ENCODE results near the gene ROR1.

Gene ROR1

DNA sequence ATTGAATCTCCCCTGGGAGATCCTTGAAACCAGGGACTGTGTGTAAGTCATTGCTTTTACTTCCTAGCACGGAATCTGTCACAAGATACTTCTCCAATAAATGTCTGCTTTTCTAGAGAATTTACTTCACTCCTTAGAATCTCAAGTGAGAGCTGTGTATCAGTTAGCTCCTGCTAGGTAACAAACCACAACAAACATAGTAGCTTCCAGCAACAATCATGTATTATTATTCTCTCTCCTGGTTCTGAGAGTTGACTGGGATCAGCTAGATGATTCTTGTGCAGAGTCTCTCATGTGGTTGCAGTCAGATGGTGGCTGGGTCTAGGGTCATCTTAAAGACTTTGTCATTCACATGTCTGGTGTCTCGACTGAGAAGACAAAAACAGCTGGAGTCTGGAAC lies 262.7 kb downstream of the ROR1 start:
- DNase-seq = no peak

DNA sequence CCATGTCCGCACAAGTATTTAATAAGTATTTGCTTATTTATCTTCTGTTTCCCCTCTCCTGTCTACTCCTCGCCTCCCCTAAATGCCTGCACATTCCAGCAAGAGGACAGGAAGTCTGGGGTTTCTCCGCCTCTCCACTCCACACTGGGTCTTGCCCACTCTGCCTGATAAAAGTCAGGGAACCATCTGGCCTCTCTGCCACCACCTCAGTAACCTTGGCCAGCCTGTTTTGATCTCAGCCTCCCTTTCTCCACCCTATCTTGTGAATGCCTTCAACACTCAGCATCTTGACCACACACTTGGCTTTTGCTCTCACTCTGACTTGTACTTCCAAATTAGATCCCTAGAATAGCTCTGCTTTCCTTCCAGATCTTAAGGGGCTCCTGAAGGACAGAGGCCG lies 264.3 kb downstream of the ROR1 start:
- DNase-seq = no peak

DNA sequence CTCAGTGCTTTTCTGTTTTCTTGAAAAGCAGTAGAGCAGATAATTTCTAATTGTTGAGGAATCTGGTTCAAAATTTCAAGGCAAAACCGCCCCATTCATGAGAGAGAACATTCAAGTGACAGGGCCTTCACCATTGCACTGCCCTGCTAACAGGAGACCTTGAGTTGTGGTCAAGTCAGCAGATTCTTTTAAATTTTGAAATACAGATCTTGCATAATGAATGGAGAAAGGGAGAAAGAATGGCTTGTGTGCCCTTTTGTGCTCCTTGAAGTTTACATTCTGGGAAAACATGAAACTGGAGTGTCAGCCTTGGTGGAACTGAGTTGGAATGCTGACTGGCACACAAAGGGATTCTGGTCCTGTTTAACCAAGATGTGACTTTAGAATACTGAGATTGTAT lies 265.1 kb downstream of the ROR1 start:
- DNase-seq = no peak

DNA sequence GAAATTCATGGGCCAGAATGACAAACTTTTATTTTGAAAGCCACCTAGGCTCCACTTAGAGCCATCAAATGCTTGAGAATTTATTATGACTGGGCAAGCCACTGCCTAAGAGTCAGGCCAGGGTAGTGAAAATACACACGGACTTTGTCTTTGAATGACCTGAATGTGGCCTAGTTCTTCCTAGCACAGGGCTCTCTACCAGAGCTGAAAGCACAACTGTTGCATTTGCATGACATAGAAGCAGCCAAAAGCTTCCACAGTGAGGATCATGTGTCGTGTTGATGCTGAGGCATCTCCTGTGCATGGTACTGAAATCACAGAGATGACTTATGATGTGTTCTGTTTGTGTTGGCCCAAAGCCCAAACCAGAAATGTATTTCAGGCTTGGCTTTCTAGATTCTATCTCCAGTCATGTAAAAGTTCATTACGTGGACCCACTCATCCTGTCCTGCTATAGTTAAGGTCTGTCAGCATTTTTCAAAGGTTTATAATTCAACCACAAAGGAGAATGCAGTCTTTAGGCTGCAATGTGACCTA lies 265.6 kb downstream of the ROR1 start:
- peak in 1 of 2 donors; percentile 18 for DNase-seq

DNA sequence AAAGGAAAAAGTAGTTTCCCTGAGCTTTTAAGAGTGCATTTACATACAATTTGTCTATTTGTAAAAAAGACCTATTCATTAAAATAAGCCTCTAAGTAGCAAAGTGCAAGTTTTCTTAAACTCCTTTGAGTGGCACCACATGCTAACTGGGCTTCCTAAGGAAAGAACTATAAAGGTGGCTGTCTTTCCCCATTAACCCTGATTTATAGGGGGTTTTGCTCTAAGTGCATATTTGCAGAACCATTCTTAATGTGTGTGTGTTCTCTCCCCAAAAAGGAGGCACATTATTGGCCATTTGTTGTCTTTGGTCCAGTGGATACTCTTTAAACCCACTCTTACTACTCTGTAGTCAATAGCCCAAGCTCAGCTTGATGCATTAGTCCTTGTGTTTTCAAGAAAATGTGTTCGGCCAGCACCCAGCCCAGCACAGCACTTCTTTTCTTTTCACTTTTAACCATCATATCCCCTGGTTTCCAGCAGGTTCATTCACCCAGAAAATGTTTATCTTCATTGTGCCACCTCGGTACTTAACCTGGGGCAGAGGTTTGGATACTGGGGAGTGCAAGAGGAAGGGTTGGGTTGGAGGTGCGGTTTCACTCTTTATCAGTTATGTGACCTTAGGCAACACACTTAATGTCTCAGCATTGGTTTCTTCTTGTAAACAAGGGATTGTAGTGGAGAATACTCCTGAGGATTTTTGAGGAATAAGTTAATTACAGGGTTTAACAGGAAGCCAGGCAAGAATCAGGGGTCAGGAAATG lies 267.7 kb downstream of the ROR1 start:
- DNase-seq = no peak

DNA sequence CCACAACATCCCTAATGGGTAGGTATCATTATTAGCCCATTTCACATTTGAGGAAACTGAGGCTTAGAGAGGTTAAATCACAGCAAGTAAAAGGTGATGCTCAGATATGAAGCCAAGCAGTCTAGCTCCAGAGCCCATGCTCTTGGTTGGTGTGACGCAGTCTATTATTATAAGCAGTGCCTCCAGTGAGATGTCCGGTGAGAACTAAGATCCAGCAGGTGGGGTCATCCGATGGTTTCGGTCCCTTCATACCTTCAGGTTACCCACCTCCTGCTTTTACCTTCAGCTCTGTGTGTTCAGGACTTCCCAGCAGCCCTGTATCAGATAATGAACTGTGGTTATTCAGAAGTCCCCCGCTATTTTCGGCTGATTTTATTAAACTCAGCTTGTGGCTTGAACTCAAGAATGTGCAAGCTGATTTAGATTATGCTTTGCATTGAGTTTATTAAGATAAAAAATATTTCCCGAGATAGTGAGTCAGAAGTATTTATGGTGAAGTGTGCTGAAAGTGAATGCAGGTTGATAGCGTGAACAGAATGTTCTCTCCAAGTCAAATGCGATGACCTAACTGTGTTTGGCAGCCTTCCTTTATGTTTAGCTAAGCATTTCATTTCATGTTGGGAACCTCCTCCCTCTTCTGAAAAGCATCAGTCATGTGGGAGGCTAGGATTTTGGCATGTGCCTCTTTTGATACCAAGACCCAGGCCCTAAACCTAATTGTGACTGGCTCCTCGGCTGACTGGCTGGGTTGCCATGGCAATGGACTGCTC lies 268.7 kb downstream of the ROR1 start:
- peak in 1 of 2 donors; percentile 63 for DNase-seq

DNA sequence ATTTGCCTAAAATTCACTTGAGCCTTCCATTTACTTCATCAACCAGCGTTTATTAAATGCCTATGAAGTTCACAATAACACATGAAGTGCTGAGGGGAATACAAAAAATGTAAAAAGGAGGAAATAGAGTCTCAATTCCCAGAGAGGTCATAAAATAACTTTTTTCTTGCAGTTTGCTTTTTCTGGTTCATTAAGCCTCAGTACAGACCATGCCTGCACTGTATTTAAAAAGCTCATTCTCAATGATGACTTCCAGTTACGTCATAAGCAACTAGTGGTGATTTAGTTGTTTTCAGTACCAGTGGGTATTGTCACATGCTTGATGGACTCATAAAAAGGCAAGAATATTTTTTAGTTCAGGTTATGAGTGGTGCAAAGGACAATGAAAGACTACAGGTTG lies 269.5 kb downstream of the ROR1 start:
- no peak for DNase-seq

DNA sequence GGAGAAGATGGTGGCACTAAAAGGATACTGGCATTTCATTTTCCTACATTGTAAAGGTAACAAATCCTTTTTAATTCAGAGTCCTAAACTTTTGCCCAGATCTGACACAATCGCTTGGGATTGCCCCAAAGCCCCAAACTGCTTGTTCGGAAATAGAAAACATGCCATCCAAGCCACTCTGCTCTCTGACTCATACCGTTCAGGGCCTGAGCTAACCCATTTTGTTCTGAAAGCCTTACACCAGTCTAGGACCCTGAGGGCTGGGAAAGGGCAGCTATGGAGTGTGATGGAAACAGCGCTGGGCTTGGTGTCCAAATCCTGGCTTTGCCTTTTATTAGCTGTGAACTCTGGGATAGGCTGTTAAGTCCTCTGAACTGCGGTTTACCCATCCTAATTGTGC lies 270.2 kb downstream of the ROR1 start:
- DNase-seq = no peak

DNA sequence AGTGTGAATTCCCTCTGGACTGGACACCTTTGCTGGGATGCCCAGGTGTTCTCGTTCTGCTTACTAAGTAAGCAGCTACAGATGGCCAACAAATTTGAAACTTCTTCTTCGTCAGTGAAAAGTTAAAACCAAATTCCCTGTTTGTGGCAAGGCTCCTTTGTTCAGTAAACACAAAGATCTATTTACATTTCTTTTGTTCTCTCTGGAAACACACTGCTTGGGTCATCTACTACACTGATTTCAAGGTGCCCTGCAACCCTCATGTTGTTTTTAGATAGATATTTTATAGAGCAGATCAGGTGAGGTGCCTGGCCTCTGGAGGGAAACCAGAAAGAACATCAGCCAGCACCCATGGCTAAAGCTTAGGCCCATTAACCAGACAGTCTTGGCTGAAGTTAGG lies 272.4 kb downstream of the ROR1 start:
- DNase-seq = no peak

DNA sequence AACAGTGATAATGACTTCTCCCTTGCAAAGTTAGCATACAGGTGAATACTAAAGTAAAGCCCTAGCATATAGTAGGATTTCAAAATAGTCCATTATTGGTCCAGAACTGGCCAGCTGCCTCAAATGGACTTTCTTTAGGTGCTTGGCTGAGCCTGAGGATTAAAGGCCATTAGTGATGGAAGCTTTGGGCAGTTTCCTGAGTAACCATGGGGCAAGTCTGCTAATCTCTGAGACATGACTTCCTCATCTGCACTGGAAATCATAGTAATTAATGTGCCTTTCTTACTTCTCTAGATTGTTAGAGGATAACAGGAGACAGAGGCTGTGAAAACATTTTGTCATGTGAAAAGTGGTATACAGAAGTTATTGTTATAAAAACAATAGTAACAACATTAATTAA lies 273.1 kb downstream of the ROR1 start:
- DNase-seq = no peak

DNA sequence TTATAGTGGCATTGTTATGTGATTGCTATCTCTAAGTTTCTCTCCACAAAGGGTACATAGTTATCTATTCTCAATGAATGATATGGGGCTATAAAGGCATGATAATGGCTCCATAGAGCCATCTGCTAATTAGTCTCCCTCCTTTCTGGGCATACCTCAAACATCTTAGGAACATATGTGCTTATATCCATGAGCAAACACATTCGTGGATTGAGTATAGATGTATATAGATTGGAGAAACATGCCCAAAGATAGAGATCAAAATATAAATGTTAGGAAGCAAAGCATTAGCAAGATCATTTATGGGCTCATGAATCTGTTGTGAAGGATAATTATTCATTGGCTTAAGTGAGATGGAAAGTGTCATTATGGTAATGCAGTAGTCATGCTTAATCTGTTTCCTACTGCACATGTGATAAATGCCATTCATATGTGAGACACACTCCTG lies 273.8 kb downstream of the ROR1 start:
- DNase-seq = no peak

DNA sequence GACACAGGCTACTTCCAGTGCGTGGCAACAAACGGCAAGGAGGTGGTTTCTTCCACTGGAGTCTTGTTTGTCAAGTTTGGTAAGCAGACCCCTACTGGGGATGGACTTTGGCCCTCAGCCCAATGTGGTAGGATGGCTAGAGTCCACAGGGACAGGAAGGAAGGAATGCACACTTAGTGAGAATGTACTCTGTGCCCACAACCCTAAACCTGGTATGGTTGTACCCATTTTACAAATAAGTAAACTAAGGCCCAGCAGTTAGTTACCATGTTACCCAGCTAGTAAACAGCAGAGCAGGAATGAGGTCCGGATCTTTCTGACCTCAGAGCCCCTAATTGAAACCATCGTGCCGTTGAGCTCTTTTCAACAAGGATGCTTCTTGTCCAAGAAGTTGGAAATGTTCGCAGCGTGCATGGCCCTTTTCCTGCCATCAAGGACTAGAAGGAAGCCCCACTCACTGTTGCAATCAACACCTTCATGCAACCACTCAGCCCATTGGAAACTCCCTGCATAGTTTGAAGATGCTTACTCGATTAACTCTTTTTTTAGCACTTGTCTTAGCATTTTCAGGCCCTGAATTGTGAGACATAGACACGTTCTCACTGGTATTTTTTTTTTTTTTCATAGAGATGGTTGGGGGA lies 276.2 kb downstream of the ROR1 start:
- DNase-seq = no peak

DNA sequence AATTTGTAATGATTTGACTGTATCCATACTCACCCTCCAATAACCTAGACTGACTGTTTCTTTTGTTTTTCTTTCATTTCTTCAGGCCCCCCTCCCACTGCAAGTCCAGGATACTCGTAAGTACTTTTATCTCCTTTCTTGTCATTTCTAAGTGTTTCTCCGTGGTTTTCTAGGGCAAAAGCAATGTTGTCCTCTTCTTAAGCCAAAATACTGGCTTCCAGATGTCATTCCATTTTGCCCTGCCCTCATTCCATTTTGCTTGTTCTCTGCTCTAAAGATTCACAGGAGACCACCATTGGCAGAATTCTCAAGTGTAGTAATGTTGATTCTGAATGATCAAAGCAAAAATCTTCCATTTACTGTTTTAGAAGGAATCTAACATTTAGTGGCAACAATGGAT lies 276.8 kb downstream of the ROR1 start:
- DNase-seq = no peak

DNA sequence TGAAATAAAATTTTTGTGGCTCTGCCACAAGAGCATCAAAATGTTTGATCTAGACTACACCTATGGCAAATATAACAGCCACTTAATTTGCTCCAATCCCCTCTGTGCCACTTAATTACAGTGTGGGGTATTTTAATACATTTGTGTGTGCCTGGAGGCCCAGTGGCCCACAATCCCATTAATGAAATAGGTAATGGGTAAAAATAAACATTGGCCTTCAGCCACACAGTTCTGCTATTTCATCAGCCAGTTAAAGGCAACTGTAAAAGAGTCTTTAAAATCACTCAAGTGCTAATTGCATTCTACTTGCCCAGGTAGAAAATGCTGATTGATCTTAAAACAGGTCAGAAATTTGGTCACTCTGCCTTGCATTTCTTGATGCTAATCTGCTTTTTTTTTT lies 278.0 kb downstream of the ROR1 start:
- no peak for DNase-seq

DNA sequence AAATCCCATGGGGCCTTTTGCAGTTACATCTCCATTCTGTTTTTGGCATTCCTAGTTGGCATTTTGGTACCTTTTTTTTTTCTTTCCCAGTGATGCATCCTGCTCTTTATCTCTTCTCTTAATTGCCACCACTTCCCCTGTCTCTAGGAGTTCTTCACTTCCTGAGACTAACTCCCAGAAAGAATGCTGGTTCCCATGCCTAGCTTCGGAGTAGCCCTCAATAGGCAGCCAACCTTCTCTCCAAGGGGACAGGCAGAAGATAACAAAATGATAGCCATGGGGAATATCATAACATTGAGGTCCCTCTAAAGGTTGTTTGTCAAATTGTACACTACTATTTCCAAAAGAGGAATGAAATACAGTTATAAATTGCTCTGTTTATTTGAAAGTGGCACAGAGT lies 279.0 kb downstream of the ROR1 start:
- no peak for DNase-seq

DNA sequence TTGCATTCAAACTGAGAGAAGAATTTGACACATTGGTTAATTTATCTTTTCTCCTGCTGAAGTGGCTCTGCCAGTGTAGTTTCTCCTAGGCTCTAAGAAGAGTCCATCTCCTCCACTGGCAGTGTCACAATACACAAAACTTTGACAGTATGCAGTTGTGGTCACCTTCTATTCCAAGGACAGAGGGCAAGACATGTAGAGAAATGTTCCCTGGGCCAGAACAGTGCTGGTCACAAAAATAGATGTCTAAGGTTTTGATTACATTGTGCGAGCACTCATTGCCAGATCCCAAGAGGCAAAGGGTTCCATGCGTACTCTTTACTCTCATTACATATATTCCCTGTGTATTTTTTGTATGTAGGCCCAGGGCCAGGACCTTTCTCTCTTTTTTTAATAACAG lies 281.5 kb downstream of the ROR1 start:
- no peak for DNase-seq

DNA sequence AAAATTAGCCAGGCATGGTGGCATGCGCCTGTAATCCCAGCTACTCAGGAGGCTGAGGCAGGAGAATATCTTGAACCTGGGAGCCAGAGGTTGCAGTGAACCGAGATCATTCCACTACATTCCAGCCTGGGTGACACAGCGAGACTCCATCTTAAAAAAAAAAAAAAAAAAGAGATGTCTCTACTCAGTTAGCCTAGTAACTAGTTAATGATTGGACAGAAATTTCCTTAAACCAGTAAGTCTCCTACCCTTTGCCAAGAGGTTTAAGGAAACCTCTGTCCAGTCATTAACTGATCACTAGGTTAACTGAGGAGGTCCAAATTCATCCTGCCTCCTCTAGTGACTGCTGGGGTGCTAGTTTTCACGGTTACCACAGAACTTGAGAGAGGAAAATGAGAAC lies 285.7 kb downstream of the ROR1 start:
- DNase-seq = no peak

DNA sequence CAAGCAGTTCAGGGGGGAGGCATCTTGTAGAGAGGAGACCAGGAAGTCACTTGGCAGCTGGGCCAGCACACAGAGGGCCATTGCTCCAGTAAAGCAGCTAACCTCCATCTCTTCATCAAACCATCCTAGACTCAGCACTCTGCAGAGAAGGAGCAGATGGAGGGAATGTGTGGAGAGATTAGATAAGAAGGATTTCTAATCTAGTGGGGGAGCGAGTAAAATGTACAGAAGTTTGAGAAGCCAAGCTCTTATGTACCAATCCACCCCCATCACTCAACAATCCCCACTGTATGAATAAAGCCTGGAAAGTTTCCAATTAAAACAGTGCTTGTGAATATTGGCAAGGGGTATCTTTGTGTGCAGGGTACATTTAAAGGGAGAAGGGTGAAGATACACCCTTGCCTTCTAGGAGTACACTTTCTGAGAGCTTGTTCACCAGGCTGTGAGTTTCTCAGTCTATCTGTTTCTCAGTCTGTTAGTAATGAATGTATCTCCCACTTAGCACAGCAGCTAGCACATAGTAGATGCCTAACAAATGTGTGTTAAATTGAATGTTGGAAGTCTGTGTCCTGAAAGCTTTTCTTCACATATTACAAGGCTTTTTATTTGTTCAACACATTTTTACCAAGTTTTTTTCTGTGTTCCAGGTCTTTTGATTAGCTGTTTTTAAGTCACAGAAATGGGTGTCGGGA lies 286.9 kb downstream of the ROR1 start:
- DNase-seq = no peak

DNA sequence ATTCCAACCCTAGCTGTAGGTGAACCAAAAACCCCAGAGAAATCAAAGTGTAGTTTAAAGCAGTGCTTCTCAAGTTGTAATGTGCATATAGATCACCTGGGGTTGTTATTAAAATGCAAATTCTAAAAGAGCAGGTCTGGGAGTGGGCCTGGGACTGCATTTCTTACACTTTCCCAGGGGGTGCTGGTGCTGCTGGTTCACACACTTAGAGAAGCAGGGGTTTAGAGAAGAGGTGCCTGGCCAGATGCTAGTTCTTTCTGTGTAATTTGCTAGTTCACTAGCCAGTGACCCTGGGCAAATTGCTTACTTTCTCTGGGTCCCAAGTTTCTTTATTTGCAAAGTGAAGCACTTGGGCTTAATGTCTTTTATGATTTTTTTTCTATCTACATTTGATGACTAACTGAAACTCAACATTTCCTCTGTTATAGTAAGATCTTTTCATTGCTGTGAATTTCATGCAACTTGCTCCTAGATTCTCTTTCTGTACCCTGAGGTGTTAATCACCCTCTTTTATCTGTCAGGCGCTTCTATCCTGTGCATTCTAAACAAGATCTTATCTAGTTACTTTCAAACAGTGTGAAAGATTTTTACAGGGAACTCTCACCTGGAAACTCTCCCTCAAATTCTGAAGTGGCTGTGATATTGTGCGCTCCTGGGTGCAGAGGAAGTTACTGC lies 287.8 kb downstream of the ROR1 start:
- no peak for DNase-seq

DNA sequence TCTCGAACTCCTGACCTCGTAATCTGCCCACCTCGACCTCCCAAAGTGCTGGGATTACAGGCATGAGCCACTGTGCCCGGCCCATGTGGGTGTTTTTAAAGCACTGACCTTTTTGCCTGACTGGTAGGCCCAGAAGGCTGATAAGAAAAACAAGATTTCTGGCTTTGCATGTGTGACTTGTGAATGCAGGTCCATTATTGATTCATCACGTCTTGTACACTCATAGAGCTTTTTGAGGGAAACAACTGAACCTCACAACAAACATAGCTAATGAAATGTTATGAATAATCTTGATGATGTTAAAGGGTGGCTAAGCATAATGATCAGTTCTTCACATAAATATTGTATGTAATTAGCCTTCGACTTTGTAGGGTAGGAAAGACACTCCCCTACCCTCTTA lies 288.7 kb downstream of the ROR1 start:
- DNase-seq = no peak

DNA sequence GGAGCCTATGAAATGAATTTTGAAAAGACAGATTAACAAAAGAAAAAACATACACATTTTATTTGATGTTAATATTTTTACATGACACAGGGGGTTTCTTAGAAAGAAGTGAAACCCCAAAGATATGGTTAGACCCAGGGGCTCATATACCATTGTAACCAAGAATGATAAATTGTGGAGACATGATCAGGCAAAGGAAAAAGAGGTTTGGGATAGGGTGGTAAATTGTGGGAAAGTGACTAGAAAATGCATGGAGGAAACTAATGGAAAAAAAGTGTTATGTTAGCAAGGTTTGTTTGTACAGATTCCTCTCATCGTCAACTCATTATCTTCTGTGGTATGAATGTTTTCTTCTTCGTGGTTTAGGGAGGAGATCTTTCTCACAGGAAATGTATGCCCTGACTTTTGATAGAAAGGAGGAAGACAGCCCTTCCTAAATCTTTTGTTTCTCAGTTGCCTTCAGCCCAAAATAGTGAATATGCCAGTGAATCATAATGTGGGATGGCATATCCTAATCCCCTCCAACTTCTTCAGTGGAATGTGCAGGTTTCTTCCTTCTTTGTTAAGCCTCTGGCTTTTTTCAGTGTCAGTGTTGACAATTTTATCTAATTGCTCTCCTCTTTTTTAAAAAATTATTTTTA lies 289.2 kb downstream of the ROR1 start:
- no peak for DNase-seq

DNA sequence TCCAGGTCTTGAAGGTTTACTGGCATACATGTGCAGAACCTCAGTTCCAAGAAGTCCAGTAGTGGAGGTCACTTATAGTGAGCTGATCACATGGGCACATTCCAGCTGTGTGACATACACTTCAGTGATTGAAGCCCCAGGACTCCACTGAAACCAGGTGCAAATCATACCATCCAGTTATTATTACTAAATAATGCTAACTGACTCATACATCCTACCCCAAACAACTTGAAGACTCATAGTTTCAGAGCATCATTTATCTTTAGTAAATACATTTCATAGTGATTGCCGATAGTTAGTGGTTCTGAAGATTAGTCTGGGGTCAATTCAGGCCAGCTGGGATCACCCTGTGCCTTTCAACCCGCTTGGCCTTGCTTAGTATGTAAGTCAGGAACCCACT lies 291.8 kb downstream of the ROR1 start:
- DNase-seq = no peak
